ENCODE measurements around the gene C1orf115.

The C1orf115 gene

GRCh38 chr1:220727519-220727918 lies 37.4 kb downstream of the C1orf115 start:
- Histone ChIP-seq H3K36me3 (no peaks in the 10 kb centered on the region), H3K27me3 (peaks cover 0 to 5% of the 10 kb centered on the region in 2 donors), H3K27ac (no peak overlapping the region), H3K4me1 (peaks cover 0 to 8% (median 6%) of the 10 kb centered on the region in 4 donors), H3K9me3 (no peaks in the 10 kb centered on the region), H3K4me3 (no peak overlapping the region)
- intact Hi-C loops (cut with DNase I; ENCODE audit: low total_unique reads): no loop called here
- TF ChIP-seq CTCF (IDR thresholded peaks at IDR 0.05): no peak
- no peak for DNase-seq

- intact Hi-C loops (cut with DNase I; ENCODE audit: low total_unique reads): loop anchor here (5.0 kb wide), 1 partner anchor 38 kb away; the partner anchor contains the start of gene C1orf115
- H3K4me3 ChIP-seq: no peak overlapping the region
- DNase-seq: no peak
- peaks cover 0 to 30% (median 23%) of the 10 kb centered on the region in 4 donors for H3K4me1 ChIP-seq
- no peaks in the 10 kb centered on the region for H3K36me3 ChIP-seq
- peaks cover 0 to 5% of the 10 kb centered on the region in 2 donors for H3K27me3 ChIP-seq
- no peaks in the 10 kb centered on the region for H3K9me3 ChIP-seq
- no peak for TF ChIP-seq CTCF (IDR thresholded peaks at IDR 0.05)
- no peak overlapping the region for H3K27ac ChIP-seq
Observed at GRCh38 chr1:220730486-220730885, 40.3 kb downstream of the C1orf115 start.

GRCh38 chr1:220732137-220732536 lies 42.0 kb downstream of the C1orf115 start:
- Histone ChIP-seq H3K27me3 (no peaks in the 10 kb centered on the region), H3K36me3 (no peaks in the 10 kb centered on the region), H3K27ac (peak overlapping the region; percentile 85), H3K4me1 (peaks cover 0 to 30% (median 23%) of the 10 kb centered on the region in 4 donors), H3K9me3 (no peaks in the 10 kb centered on the region), H3K4me3 (peak overlapping the region in 1 of 2 donors; percentile 33)
- DNase-seq: no peak
- TF ChIP-seq CTCF (IDR thresholded peaks at IDR 0.05): no peak
- intact Hi-C loops (cut with DNase I; ENCODE audit: low total_unique reads): loop anchor here (5.0 kb wide), 1 partner anchor 40 kb away; the partner anchor contains the start of gene C1orf115

GRCh38 chr1:220732621-220733020 lies 42.5 kb downstream of the C1orf115 start:
- intact Hi-C loops (cut with DNase I; ENCODE audit: low total_unique reads): loop anchor here (5.0 kb wide), 1 partner anchor 40 kb away; the partner anchor contains the start of gene C1orf115
- peak overlapping the region; percentile 85 for H3K27ac ChIP-seq

GRCh38 chr1:220733086-220733601 lies 43.0 kb downstream of the C1orf115 start:
- H3K9me3 ChIP-seq: no peaks in the 10 kb centered on the region
- H3K4me3 ChIP-seq: peak overlapping the region; percentile 33 to 44
- H3K27me3 ChIP-seq: no peaks in the 10 kb centered on the region
- H3K4me1 ChIP-seq: peaks cover 0 to 30% (median 23%) of the 10 kb centered on the region in 4 donors
- DNase-seq: peak; percentile 74 to 89
- H3K27ac ChIP-seq: peak overlapping the region; percentile 85
- no peaks in the 10 kb centered on the region for H3K36me3 ChIP-seq
- peak; percentile 84 to 92 for TF ChIP-seq CTCF (IDR thresholded peaks at IDR 0.05)
- intact Hi-C loops (cut with DNase I; ENCODE audit: low total_unique reads): loop anchor here (5.0 kb wide), 1 partner anchor 41 kb away; the partner anchor contains the start of gene C1orf115

More at GRCh38 chr1:220732621-220733020, 42.5 kb downstream of the C1orf115 start:
- no peak for DNase-seq
- Histone ChIP-seq H3K4me3 (peak overlapping the region; percentile 33 to 44), H3K4me1 (peaks cover 0 to 30% (median 23%) of the 10 kb centered on the region in 4 donors), H3K27me3 (no peaks in the 10 kb centered on the region), H3K9me3 (no peaks in the 10 kb centered on the region), H3K36me3 (no peaks in the 10 kb centered on the region)
- no peak for TF ChIP-seq CTCF (IDR thresholded peaks at IDR 0.05)

Measured in tibial artery (tissue), 4 donors.